Measurements from ENCODE around the gene TTC31. TPM values are rescaled to one million over a fixed set of nuclear protein-coding genes. Genes with fewer than 3 reads are reported as not detected.
"Not testable (repeated sequence)": the region's sequence is repeated elsewhere in the genome, so short reads cannot be mapped to it uniquely, and the experiment has no call there.

The TTC31 gene
- total RNA-seq, result 10 to 100 TPM; 39.4 to 48.8 TPM

DNA sequence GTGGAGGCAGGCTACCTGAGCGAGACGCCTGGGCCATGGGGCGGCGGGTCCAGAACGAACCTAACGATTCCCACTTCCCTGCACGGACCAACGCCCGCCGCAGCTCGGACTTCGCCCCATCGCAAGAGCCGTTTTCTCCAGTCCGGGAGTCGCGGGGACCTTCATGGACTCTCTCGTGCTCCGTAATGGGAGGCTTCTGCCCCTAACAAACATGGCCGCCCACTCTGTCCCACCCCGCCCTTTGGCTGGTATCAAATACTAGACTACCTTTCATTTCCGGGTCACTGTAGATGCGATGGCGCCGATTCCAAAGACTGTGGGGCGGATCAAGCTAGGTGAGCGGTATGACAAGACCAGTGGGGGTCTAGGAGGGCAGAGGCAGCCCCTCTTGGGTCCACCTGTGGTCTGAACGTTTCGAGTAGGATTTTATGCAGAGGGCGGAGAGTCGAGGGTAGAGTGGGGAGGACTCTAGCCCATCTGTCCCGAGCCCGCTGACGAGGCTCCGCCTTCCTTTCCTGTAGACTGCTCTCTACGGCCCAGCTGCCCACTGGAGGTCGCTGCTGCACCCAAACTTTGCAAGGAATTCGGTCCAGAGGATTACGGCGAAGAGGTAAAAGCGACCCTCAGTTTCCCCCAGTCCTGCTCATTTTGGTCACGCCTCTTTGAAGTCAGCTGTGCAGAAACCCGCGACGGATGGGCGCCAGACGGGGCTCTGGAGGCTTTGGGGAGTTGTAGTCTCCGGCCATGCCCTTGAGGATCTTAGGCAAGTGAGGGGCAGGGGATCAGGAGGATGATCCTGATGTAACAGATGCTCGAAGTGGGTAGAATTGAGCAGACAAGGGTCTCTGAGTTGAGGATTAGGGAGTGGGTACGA is at the start of gene TTC31, which contains the start of gene CCDC142:
Gene TTC31 (plus strand): TSS at position 281 of the 874 bp plus-strand sequence. CDS start 15 bp downstream, at position 296.
Gene CCDC142 (minus strand): TSS at position 198 of the 874 bp plus-strand sequence. CDS start 161 bp downstream, at position 37.
- DNase-seq, result peak; percentile 97
- ATAC-seq, result peak; percentile 95
- H3K36me3 Mint-ChIP-seq, result peaks cover 28% of the 10 kb centered on the region

DNA sequence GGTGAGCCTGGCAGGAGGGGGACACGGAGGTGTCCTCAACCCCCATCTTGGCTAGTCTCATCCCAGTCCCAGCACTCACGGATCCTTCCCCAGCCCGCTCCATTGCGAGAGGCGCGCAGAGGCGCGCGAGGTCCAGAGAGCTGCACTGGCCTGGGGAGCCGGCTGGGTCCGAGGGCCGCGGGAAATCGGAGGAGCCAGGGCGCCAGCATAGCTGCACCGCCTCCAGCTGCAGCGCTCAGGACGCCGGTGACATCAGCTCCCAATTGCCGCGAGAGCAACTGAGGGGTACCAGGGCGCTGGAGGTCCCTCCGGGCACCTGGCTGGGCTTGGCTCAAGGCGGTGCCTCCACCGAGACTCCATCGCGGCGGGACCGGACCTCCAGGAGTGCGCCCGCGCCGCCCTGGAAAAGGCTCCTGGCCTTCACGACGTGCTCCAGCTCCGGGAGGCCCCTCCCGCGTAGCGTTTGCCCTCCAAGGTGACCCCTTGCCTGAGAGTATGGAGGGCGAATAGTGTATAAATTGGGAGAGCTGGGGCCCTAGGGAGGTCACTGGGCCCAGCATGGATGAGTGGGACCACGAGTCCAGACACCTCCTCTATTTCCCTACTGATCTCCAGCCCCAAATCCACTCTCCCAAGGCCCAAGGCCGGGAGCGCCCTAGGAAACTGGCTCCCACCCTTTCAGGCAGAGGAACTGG is 46.6 kb upstream of the TTC31 start:
- no peak overlapping the region for H3K27ac Mint-ChIP-seq
- peaks cover 7% of the 10 kb centered on the region for H3K4me1 Mint-ChIP-seq
- no peak for DNase-seq
- peaks cover 30% of the 10 kb centered on the region for H3K27me3 Mint-ChIP-seq
- H3K4me3 Mint-ChIP-seq, result no peak overlapping the region
- H3K9me3 Mint-ChIP-seq (ENCODE audit: low read depth), result no peaks in the 10 kb centered on the region
- no peaks in the 10 kb centered on the region for H3K36me3 Mint-ChIP-seq
- CTCF ChIA-PET, result no interaction called here
- no peak for ATAC-seq

More for the DNA sequence above, at the start of gene TTC31, which contains the start of gene CCDC142:
- CTCF ChIA-PET, result interaction anchor here (0.6 to 5.2 kb wide), 33 partner anchors 9 to 233 kb away, joined by 3 to 79 read pairs (median 6); partner anchors contain the start of genes AUP1, DQX1, HTRA2 and INO80B
- Mint-ChIP-seq H3K9me3 (ENCODE audit: low read depth) (no peaks in the 10 kb centered on the region), H3K27ac (peak within 1 kb of the TSS; percentile 100), H3K27me3 (no peaks in the 10 kb centered on the region), H3K4me3 (peak within 1 kb of the TSS; percentile 97), H3K4me1 (peaks cover 44% of the 10 kb centered on the region)

- no peak for DNase-seq
- no peak for ATAC-seq
- Mint-ChIP-seq H3K4me3 (no peak overlapping the region), H3K36me3 (no peaks in the 10 kb centered on the region), H3K27me3 (peaks cover 35% of the 10 kb centered on the region), H3K4me1 (peaks cover 7% of the 10 kb centered on the region), H3K9me3 (ENCODE audit: low read depth) (no peaks in the 10 kb centered on the region), H3K27ac (no peak overlapping the region)
- CTCF ChIA-PET, result no interaction called here
Measured at GRCh38 chr2:74436848-74437695, 45.8 kb upstream of the TTC31 start.

DNA sequence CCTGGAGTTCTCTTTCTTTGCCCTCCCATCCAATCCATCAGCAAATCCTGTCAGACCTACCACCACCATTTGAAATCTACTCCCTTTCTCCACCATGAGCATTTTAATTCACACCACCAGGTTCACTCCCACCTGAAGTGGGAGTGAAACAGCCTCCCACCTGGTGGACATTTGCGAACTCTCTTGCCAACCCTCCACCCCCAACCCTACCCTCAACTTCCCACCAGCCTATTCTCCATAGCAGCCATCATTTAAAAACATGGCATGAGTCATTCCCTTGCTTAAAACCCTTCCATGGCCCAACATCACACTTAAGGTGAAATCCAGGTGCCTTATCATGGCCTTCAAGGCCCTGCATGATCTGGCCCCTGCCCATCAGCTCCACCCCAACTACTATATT is 44.6 kb upstream of the TTC31 start:
- Mint-ChIP-seq H3K4me3 (no peak overlapping the region), H3K9me3 (ENCODE audit: low read depth) (no peaks in the 10 kb centered on the region), H3K27ac (no peak overlapping the region), H3K4me1 (peaks cover 10% of the 10 kb centered on the region), H3K27me3 (peaks cover 44% of the 10 kb centered on the region), H3K36me3 (no peaks in the 10 kb centered on the region)
- CTCF ChIA-PET, result no interaction called here
- DNase-seq, result no peak
- no peak for ATAC-seq

GRCh38 chr2:74439373-74439772 is 43.5 kb upstream of the TTC31 start:
- Mint-ChIP-seq H3K27me3 (peaks cover 50% of the 10 kb centered on the region), H3K36me3 (no peaks in the 10 kb centered on the region), H3K9me3 (ENCODE audit: low read depth) (no peaks in the 10 kb centered on the region), H3K4me1 (peaks cover 10% of the 10 kb centered on the region), H3K27ac (no peak overlapping the region), H3K4me3 (no peak overlapping the region)
- ATAC-seq (no peak), DNase-seq (no peak)
- CTCF ChIA-PET, result no interaction called here

- peaks cover 10% of the 10 kb centered on the region for H3K4me1 Mint-ChIP-seq
- no peaks in the 10 kb centered on the region for H3K9me3 Mint-ChIP-seq (ENCODE audit: low read depth)
- no peak for ATAC-seq
- H3K4me3 Mint-ChIP-seq, result no peak overlapping the region
- H3K27ac Mint-ChIP-seq, result no peak overlapping the region
- H3K27me3 Mint-ChIP-seq, result peaks cover 56% of the 10 kb centered on the region
- H3K36me3 Mint-ChIP-seq, result no peaks in the 10 kb centered on the region
- DNase-seq, result no peak
- CTCF ChIA-PET, result interaction anchor here (0.9 to 1.1 kb wide), 3 partner anchors 15 to 146 kb away, joined by 3 to 4 read pairs (median 3); partner anchors contain the start of gene INO80B
Measured at GRCh38 chr2:74439803-74440377, 43.0 kb upstream of the TTC31 start.

DNA sequence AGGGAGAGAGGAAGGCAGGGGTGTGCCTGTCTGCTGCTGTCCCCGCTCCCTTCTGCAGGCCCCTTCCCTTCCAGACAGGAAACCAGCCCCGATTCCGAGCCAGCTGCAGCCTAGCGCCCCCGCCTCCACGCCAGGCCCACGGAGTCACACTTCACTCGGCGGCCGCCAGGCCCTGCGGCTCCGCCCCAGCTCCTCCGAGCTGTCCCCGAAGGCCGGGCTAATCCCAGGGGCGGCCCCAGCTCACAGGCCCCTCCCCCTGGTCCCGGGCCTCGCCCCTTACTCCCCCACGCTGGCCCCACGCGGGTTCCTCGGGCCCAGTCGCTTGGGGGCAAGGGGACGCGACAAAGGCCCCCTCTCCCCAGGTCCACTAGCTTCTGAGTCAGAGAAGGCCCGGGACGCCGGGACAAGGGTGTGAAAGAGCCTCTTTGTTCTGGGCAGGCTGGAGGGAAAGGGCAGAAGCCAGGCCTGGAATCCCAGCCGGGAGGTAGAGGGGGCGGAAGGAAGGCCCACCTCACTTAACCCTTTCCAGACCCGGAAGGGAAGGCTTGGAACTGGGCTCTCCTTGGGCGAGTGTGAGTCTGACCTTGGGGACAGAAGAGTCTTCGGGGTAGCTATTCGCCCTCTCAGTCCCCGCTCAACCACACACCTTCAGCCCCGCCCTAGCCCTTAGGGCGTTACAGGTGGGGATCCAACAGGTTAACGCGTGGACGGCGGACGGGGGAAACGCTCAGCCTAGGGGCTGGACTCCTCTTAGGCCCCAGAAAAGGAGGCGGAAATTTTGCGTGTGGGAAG is 42.3 kb upstream of the TTC31 start:
- Mint-ChIP-seq H3K4me1 (peaks cover 10% of the 10 kb centered on the region), H3K27me3 (peaks cover 60% of the 10 kb centered on the region), H3K36me3 (no peaks in the 10 kb centered on the region), H3K4me3 (no peak overlapping the region), H3K9me3 (ENCODE audit: low read depth) (no peaks in the 10 kb centered on the region), H3K27ac (no peak overlapping the region)
- DNase-seq (no peak), ATAC-seq (peak; percentile 87)
- CTCF ChIA-PET, result interaction anchor here (0.9 to 1.1 kb wide), 4 partner anchors 15 to 145 kb away, joined by 3 to 4 read pairs (median 3); partner anchors contain the start of gene INO80B

- ATAC-seq (no peak), DNase-seq (no peak)
- H3K27ac Mint-ChIP-seq, result no peak overlapping the region
- no peaks in the 10 kb centered on the region for H3K9me3 Mint-ChIP-seq (ENCODE audit: low read depth)
- CTCF ChIA-PET, result interaction anchor here (1.0 kb wide), 1 partner anchor 15 kb away, joined by 3 read pairs; no protein-coding TSS in a partner anchor
- H3K4me1 Mint-ChIP-seq, result peaks cover 10% of the 10 kb centered on the region
- H3K36me3 Mint-ChIP-seq, result no peaks in the 10 kb centered on the region
- H3K27me3 Mint-ChIP-seq, result peaks cover 60% of the 10 kb centered on the region
- peak overlapping the region; percentile 15 for H3K4me3 Mint-ChIP-seq
Measured at GRCh38 chr2:74441170-74441689, 41.7 kb upstream of the TTC31 start.

DNA sequence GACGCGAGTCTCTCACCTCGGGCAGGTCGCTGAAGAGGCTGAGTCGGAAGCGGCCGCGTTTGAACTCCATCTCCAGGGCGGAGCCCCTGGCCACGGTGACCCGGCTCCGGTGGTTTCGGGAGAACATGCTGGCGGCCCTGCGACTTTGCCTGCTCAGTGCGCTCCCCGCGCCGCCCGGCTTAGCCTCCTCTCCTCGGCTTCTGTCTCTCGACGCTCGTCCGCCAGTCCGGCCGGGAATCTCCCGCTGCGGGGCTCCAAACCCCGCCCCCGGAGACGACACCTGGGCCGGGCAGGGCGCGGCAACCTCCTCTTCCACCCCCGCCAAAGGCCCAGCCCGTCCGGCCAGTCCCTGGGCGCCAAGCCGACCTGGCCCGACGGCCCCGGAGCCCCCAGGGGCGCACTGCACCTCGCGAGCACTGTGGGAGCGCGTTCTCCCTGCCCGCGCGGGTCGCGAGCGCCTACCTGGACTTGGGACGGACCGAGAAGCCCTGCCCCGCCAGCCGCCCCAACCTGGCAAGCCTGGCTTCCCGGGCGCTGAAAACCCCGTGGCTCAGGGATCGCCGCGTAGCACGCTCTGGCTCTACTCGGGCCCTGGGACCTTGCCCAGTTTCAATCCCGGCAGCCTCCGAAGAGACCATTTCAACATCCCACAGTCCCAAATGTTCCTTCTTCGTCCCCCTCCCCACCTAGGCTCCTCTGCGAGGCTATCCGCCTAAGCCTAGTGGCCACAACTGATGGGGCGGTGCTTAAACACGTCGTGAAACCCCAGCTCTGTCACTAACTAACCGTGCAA is 41.0 kb upstream of the TTC31 start, which contains the start of gene RTKN:
Gene RTKN (minus strand): TSS at position 248 of the 793 bp plus-strand sequence. CDS start 121 bp downstream, at position 127.
- DNase-seq (no peak), ATAC-seq (peak; percentile 46)
- Mint-ChIP-seq H3K27me3 (peaks cover 62% of the 10 kb centered on the region), H3K27ac (no peak within 1 kb of the TSS), H3K4me1 (peaks cover 10% of the 10 kb centered on the region), H3K36me3 (no peaks in the 10 kb centered on the region), H3K4me3 (peak within 1 kb of the TSS; percentile 50), H3K9me3 (ENCODE audit: low read depth) (no peaks in the 10 kb centered on the region)
- CTCF ChIA-PET, result no interaction called here

DNA sequence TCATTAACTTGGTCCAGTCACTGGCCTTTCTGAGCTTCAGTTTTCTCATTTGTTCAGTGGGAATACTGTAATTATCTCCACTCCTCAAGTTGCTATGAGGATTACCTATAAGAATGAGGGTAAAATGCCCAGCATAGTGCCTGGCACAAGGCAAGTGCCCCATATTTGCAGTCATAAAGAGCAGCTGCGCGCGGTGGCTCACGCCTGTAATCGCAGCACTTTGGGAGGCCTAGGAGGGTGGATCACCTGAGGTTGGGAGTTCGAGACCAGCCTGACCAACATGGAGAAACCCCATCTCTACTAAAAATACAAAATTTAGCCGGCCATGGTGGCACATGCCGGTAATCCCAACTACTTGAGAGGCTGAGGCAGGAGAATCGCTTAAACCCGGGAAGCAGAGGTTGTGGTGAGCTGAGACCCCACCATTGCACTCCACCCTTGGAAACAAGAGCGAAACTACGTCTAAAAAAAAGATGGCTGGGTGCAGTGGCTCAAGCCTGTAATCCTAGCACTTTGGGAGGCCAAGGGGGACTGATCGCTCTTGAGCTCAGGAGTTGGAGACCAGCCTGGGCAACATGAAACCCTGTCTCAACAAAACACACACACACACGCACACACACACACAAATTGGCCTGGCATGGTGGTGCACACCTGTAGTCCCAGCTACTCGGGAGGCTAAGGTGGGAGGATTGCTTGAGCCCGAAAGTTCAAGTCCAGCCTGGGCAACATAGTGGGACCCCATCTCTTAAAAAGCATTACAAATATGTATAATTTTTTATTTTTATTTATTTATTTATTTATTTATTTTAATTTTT is 40.2 kb upstream of the TTC31 start:
- H3K36me3 Mint-ChIP-seq; ATAC-seq; H3K9me3 Mint-ChIP-seq (ENCODE audit: low read depth); DNase-seq; H3K4me1 Mint-ChIP-seq; H3K27ac Mint-ChIP-seq; CTCF ChIA-PET: not testable (repeated sequence)
- H3K27me3 Mint-ChIP-seq, result peaks cover 67% of the 10 kb centered on the region
- peak overlapping the region; percentile 50 for H3K4me3 Mint-ChIP-seq
